DMS79 treated with DMSO at 0.1 percent for 48 hours (cell line): ENCODE measurements around the gene GLOD4.
A peak's percentile ranks its signal among the peaks of the same experiment; 100 is the strongest.
"Not testable (repeated sequence)": the region's sequence is repeated elsewhere in the genome, so short reads cannot be mapped to it uniquely, and the experiment has no call there.

Experiments used
- DNase-seq: peaks from one replicate; lab custom pipeline; 2025; lab: John Stamatoyannopoulos, UW

GLOD4 gene, protein sequence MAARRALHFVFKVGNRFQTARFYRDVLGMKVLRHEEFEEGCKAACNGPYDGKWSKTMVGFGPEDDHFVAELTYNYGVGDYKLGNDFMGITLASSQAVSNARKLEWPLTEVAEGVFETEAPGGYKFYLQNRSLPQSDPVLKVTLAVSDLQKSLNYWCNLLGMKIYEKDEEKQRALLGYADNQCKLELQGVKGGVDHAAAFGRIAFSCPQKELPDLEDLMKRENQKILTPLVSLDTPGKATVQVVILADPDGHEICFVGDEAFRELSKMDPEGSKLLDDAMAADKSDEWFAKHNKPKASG

GRCh38 chr17:781805-782731 lies at the start of gene GLOD4, which contains the start of gene MRM3:
GLOD4 (minus strand) TSS chr17:782280; CDS start chr17:782255, 25 bp downstream.
MRM3 (plus strand) TSS chr17:782353; CDS start chr17:782379, 26 bp downstream.
- DNase-seq: peak; percentile 30

DNA sequence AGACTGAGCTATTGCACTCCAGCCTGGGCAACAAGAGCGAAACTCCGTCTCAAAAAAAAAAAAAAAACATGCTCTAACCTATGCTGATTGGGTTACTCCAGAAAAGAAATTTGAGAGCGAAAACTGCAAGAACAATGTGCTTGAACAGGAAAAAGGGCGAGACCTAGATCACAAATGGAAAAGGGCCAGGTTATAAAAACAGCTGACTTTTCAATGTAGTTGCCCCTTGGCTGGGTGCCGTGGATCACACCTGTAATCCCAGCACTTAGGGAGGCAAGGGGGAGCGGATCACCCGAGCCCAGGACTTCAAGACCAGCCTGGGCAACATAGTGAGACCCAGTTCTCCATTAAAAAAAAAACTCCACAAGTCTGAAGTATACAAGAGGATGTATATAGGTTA lies 48.9 kb upstream of the GLOD4 start:
- no peak for DNase-seq

DNA sequence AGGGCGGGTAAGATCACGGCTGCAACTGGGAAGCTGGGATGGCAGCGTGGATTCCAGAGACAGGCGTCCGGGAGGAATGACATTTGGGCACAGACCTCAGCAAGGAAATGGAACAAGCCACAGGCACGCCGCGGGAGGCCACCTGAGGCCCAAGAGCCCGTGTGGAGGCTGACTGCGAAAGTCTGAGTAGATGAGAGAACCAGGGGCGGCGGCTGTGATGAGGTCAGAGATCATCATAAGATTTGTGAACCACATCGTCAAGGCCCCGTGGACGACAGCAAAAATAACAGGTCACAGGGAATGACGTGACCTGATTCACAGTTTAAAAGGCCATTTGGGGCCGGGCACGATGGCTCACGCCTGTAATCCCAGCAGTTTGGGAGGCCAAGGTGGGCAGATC lies 48.3 kb upstream of the GLOD4 start:
- DNase-seq: no peak

GRCh38 chr17:829614-830013 lies 47.5 kb upstream of the GLOD4 start:
- not testable (repeated sequence) for DNase-seq

DNA sequence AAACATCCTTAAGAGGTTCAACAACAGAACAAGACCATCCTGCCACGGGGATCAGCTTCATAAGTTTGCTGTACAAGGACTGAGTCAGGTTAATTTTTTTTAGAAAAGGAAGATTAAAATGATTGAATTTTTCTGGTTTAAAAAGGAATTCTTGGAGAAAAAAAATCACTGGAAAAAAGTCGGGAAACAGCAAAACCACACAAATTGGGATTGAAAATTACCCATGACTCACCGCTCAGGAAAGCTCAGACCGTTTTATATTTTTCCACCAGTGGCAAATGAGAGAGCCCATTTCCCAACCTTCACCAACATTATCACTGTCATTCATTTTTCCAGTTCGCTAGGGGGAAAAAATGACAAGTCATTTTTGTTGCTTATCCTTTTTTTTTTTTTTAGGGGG lies 46.7 kb upstream of the GLOD4 start:
- no peak for DNase-seq

- DNase-seq: no peak
These were observed 44.7 kb upstream of the GLOD4 start for GRCh38 chr17:826778-827177.

DNA sequence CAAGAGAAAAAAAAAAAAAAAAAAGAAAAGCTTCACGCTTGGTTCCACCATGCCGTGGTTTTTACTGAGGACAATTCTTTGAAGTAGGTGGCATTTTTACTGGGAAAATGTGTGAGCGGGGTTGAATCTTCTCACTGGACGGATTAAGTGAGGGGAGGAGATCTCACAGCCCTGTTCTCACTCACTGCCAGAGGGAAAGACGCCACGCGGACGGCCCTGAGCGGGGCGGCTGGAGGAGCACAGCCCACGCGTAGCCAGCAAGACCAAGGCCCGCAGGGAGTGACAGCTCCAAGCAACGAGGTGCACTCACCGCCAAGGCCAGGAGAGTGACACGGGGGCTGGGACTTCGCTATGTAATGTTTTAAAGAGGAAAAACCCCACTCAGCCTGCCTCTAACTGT lies 43.1 kb upstream of the GLOD4 start:
- DNase-seq: no peak

- no peak for DNase-seq
These were observed 42.3 kb upstream of the GLOD4 start for GRCh38 chr17:824378-824777.

- no peak for DNase-seq
These were observed 41.4 kb upstream of the GLOD4 start for GRCh38 chr17:823501-823902.

DNA sequence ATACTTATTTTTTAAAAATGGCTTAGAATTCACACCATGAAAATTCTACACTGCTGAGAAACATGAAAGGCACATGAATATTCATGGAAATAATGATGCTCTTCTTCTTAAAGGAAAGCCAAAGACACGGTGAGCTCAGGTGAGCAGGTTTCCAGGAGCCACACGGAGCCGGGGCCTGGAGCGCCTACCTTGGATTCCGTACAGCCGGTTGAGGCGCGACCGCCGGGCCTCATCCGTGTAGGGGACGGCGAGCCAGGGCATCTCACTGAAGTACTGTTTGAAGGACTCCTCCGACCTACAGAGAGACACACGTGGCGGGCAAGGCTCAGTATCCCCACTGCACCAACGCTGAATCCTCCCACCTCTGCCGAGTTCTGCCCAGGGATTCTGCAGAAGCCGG lies 37.2 kb upstream of the GLOD4 start:
- DNase-seq: no peak

GRCh38 chr17:814371-814770 lies 32.3 kb upstream of the GLOD4 start:
- no peak for DNase-seq

- no peak for DNase-seq
These were observed 30.6 kb upstream of the GLOD4 start for GRCh38 chr17:812638-813204.

DNA sequence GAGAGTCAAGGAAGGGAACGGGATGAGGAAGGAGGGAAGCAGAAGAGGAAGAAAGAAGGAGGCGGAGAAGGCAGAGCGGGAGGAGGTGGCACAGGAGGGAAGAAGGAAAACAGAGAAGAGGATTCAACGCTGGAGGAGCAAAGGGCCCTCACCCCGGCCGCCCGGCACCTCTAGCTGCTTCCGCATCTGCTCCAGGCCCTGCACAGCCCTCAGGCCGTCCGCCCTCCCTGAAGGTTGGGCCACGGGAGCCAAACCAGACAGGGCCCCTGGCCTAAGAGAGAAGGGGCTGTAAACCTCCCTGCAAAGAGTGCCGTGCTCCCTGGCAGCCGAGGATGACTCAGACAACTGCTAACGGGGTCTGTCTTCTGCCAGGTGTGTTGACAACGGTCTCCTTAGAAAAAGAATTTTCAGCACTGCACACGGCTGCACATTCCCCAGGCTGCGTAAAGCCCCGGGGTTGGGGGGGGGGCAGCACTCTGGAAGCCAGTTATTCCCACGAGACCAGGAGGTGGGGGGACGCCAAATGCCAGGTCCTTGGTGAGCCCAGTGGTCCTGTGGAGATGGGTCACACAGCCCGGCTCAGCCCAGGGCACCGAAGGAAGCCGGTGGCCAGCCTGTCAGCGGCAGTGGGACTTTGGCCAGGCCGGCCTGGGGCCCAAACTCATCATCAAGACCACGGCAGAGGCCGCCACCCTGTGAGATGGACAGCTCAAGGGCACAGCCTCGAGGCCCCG lies 29.1 kb upstream of the GLOD4 start:
- DNase-seq: no peak

DNA sequence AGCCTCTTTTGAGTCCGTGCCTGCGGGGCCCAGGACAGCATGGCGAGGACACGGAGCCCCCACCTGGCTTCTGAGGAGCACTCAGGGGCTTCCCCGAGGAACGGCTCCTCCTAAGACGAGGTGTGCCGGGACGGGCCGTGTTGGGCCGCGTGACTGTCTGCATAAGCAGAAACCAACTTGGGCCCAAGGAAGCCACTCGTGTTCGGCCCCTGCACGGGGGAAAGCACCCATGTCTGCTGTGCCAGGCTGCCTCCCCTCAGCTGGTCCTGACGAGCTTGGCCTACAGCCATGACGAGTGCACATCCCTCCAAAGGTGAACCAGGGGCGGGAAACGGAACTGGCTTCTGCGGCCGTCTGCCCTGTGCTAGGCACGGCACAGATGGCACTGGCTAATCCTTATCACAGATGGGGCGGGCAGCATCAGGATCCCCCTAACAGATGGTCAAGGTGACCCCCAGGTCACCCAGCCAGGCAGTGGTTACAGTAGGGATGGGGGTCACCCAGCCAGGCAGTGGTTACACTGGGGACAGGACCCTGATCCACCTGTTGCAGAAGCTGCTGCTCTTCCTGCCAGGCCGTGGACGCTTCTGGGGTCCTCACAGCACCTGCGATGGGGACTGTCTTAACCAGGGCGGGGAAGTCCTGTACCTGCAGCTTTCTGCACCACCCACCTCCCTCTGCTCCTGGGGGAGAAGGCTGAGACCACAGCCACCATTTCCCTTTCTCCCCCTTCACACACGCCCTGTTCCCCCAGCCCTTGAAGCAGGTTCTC lies 25.6 kb upstream of the GLOD4 start:
- DNase-seq: no peak

DNA sequence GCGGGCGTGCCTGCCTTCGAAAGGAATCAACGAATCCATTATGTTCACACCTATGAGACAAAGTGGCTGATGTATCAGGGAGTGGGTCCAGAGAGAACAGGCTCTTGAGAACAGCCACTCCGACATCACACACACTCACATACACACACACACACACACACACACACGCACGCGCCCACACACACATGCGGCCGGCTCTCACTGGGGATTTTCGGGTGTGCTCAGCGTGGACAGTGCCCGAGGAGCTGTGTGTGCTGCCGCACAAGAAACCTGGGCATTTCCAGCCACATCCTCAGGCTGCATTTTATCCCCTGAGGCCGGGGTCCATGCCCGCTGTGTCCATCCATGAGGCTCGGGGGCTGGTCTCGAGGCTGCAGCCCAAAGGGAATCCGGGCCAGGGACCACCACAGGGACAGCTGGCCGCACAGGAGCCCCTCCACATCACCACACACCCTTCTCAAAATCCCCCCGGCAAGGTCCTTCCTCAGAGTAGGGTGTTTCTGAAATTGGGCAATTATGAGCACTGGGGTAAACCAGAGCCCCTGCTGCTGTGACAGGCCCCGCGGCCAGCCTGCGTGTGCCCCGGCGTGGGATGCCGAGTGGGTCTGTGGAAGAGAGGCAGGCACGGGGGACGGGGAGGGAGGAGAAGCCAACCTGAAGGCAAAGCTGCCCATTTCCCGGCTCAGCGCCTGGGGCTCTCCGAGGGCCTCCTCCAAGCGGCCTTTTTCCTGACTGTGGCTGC lies 24.9 kb upstream of the GLOD4 start:
- no peak for DNase-seq

GRCh38 chr17:806346-806745 lies 24.3 kb upstream of the GLOD4 start:
- DNase-seq: no peak

DNA sequence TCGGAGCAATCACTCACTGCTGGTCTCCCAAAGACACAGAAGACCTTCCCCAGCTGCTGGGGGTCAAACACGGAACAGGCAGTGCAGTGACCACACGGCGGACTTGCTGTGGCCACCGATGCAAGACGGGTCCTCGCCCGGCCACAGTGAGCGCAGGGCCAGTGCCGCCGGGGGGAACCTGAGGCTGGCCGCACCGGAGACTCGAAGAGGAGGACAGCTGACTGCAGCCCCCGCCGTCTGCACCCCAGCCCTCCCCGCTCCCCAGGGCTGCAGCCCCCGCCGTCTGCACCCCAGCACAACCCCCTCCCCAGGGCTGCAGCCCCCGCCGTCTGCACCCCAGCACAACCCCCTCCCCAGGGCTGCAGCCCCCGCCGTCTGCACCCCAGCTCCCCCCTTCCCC lies 23.8 kb upstream of the GLOD4 start:
- DNase-seq: not testable (repeated sequence)

DNA sequence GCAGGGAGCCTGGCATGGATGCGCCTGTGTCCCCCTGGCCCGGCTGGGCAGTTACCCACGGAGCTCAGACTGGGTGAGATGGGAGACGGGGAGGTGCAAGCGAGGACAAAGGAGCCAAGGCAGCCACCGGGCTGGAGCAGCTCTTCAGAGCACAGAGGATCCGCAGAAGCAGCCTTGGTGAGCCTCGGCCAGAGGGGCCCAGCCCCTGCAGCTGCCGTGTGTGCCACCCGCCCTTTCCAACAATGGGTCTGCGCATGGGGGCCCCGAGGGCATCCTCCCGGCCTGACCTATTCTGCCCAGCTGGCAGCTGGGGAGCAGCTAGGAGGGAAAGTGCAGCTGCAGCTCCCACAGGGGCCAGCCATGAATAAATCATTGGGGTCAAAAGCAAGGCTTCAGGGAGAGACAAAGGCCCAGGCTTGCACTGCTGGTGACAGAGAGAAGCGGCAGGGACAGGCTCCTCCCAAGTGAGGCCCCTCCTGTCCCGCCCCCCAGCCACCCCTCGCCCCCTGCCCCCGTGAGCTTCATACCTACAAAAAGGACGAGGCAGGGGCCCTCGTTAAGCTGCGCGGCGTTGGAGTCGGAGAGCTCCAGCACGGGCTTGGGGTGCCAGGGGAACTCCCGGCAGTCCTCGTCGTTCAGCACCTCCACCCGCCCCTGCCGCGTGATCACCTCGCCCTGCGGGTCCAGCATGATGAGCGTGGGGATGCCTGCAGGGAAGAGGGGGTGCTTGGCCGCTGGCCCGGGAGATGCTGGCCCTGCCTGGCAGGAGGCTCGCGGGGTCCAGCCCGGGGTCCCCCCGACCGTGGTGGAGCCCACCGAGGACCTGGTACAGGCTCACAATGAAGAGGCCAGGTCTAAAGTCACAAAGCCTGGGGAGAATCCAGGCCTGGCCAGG lies 22.7 kb upstream of the GLOD4 start:
- DNase-seq: no peak
